Measurements from ENCODE around the gene NPPB. TPM values are rescaled to one million over a fixed set of nuclear protein-coding genes. Genes with fewer than 3 reads are reported as not detected.

The NPPB gene
- polyA plus RNA-seq, 1 experiment, result 0.38 TPM

DNA sequence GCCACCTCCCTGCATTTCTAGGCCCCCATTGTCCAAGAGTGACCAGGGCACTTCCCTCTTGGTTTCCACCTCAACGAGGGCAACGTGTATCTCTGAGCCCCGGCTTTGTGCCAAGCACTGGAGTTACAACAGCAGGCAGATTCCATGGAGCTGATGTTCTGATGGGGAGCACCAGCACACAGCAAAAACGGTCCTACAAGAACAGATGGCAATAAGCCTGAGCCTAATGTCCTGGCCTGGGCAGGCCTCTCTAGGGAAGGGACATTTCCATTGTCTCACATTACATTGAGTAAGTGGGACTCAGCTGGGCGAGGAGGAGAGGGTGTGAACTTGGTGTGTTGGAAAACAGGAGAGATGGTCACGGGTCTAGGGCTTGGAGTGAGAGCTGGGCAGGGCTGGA, 27.2 kb upstream of the NPPB start:
- CTCF ChIA-PET, result interaction anchor here (1.5 kb wide), 1 partner anchor 48 kb away, joined by 4 read pairs; no protein-coding TSS in a partner anchor
- POLR2A ChIA-PET, result no interaction called here
- TF ChIP-seq, protein P1, sequence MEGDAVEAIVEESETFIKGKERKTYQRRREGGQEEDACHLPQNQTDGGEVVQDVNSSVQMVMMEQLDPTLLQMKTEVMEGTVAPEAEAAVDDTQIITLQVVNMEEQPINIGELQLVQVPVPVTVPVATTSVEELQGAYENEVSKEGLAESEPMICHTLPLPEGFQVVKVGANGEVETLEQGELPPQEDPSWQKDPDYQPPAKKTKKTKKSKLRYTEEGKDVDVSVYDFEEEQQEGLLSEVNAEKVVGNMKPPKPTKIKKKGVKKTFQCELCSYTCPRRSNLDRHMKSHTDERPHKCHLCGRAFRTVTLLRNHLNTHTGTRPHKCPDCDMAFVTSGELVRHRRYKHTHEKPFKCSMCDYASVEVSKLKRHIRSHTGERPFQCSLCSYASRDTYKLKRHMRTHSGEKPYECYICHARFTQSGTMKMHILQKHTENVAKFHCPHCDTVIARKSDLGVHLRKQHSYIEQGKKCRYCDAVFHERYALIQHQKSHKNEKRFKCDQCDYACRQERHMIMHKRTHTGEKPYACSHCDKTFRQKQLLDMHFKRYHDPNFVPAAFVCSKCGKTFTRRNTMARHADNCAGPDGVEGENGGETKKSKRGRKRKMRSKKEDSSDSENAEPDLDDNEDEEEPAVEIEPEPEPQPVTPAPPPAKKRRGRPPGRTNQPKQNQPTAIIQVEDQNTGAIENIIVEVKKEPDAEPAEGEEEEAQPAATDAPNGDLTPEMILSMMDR (IDR thresholded peaks at IDR 0.05; ENCODE audit: insufficient read depth, low read depth, low read length), result no peak
- H3K36me3 ChIP-seq (ENCODE audit: control insufficient read depth, insufficient read depth, low read length), result no peaks in the 10 kb centered on the region
- H3K27me3 ChIP-seq (ENCODE audit: control insufficient read depth, insufficient read depth, low read length), result no peaks in the 10 kb centered on the region
- no peak overlapping the region for H3K4me3 ChIP-seq (ENCODE audit: low read depth, low read length)
- no peak for DNase-seq (ENCODE audit: low read depth)

DNA sequence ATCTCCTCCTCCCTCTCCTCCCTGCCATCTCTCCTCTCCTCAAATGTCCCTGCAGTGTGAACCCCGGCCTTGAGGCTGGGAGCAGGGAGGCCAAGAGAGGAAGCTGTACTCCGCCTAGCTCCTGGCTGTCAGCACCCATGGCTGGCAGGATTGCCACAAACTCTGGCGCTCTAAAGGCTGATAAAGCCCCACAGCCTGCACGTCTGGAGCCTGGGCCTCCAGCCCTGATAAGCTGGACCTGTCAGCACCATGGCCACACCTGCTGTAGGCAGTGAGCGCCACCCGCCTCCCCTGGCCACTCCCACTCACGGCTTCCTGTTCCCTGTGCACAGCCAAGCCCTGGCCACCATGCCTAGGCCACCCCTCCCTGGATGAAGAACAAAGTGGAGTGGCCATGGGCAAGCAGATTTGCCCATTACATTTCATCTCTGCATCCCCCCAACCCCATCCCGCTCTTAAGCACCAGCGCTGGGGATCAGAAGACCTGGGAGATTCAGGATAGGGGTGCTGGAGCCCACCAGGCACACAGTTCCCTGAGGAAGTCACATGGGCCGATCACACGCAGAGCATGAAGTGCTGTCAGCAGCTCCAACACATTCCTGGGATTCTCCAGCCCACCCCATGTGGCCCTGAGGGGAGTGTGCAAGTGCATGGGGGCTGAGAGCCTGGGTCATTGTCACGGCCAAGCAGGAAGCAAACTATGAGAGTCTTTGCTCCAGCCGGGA, 24.2 kb upstream of the NPPB start:
- TF ChIP-seq, protein P1 (IDR thresholded peaks at IDR 0.05; ENCODE audit: insufficient read depth, low read depth, low read length), result no peak
- H3K4me3 ChIP-seq (ENCODE audit: low read depth, low read length), result no peak overlapping the region
- ChIA-PET POLR2A (no interaction called here), CTCF (interaction anchor here (0.9 to 1.2 kb wide), 5 partner anchors 10 to 44 kb away, joined by 3 to 5 read pairs (median 4); no protein-coding TSS in a partner anchor)
- DNase-seq (ENCODE audit: low read depth), result no peak
- no peaks in the 10 kb centered on the region; the same call in 1 of the 2 replicates for H3K27me3 ChIP-seq (ENCODE audit: control insufficient read depth, insufficient read depth, low read length)
- no peaks in the 10 kb centered on the region for H3K36me3 ChIP-seq (ENCODE audit: control insufficient read depth, insufficient read depth, low read length)

GRCh38 chr1:11881749-11882441, 23.1 kb upstream of the NPPB start:
- POLR2A ChIA-PET, result no interaction called here
- CTCF ChIA-PET, result interaction anchor here (0.9 to 1.2 kb wide), 7 partner anchors 11 to 149 kb away, joined by 3 to 5 read pairs (median 3); no protein-coding TSS in a partner anchor
- TF ChIP-seq, protein P1 (IDR thresholded peaks at IDR 0.05; ENCODE audit: insufficient read depth, low read depth, low read length), result no peak
- DNase-seq (ENCODE audit: low read depth), result no peak
- H3K27me3 ChIP-seq (ENCODE audit: control insufficient read depth, insufficient read depth, low read length), result peaks cover 2% of the 10 kb centered on the region; the same call in 1 of the 2 replicates
- H3K36me3 ChIP-seq (ENCODE audit: control insufficient read depth, insufficient read depth, low read length), result no peaks in the 10 kb centered on the region
- H3K4me3 ChIP-seq (ENCODE audit: low read depth, low read length), result no peak overlapping the region

DNA sequence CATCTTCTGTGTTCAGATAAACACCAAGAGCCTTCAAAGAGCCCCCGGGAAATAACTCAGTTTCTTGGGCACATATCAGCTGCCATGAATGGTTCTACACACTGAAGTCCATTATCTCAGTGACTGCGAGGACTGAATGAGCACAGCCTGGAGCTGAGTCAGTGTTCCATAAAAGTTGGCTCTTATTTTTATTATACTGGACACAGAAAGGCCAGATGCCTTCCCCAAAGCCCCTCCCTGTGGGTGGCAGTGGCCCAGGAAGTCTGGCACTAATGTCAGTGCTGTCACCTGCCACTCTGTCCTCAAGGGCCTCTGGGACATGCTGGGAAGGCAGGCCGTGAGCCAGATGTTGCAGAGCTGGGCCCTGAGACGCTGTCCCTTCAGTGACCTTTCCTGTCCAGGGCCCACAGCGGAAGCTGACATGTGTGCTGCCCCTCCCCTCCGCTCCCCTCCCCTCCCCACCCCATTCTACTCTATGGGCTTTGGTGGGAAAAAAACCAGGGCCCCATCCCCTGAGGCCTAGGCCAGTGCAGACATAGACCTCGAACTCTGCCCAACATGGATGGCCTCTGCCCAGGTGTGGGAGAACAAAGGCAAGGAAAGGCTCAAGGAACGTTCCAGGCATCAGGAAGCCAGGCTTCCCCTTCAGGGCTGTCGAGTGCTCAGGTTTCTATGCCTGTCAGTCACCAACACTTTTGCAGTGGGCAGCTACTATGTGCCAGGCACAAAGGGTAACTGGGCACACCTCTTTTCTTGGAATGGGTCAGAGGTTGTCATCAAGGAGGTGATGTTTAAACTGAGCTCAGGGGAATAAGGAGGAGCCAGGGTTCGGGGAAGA, 22.4 kb upstream of the NPPB start:
- CTCF ChIA-PET, result interaction anchor here (0.9 to 1.2 kb wide), 3 partner anchors 12 to 150 kb away, joined by 3 to 4 read pairs (median 3); no protein-coding TSS in a partner anchor
- TF ChIP-seq, protein P1 (IDR thresholded peaks at IDR 0.05; ENCODE audit: insufficient read depth, low read depth, low read length), result no peak
- DNase-seq (ENCODE audit: low read depth), result no peak
- POLR2A ChIA-PET, result no interaction called here
- Histone ChIP-seq H3K27me3 (ENCODE audit: control insufficient read depth, insufficient read depth, low read length) (peaks cover 2% of the 10 kb centered on the region; the same call in 1 of the 2 replicates), H3K36me3 (ENCODE audit: control insufficient read depth, insufficient read depth, low read length) (no peaks in the 10 kb centered on the region), H3K4me3 (ENCODE audit: low read depth, low read length) (no peak overlapping the region)

All from BJ (cell line).